GM21390 (cell line): ENCODE results near the gene PCYOX1L.
A peak's percentile ranks its signal among the peaks of the same experiment; 100 is the strongest.

Source experiments
- ATAC-seq: cut with Tn5 transposase; IDR thresholded peaks from one replicate; pipeline ENCODE4 v1.9.1; 2021; ENCODE audit not compliant: unreplicated experiment

PCYOX1L gene

GRCh38 chr5:149357370-149358293 lies at the start of gene PCYOX1L:
Gene PCYOX1L, plus strand, starts transcription at chr5:149358046. Its CDS starts 23 bp downstream, at chr5:149358069.
- peak; percentile 99 for ATAC-seq

GRCh38 chr5:149309354-149309753 lies 48.5 kb upstream of the PCYOX1L start:
- no peak for ATAC-seq

GRCh38 chr5:149310488-149310887 lies 47.4 kb upstream of the PCYOX1L start:
- no peak for ATAC-seq

GRCh38 chr5:149310947-149311658 lies 46.7 kb upstream of the PCYOX1L start:
- ATAC-seq, result no peak

GRCh38 chr5:149313151-149313841 lies 44.5 kb upstream of the PCYOX1L start:
- no peak for ATAC-seq

- no peak for ATAC-seq
Measured at GRCh38 chr5:149314571-149315111, 43.2 kb upstream of the PCYOX1L start.

GRCh38 chr5:149315753-149316152 lies 42.1 kb upstream of the PCYOX1L start:
- no peak for ATAC-seq

- no peak for ATAC-seq
Measured at GRCh38 chr5:149317281-149318048, 40.4 kb upstream of the PCYOX1L start.

GRCh38 chr5:149319174-149319573 lies 38.7 kb upstream of the PCYOX1L start:
- no peak for ATAC-seq

- no peak for ATAC-seq
Measured at GRCh38 chr5:149320791-149321330, 37.0 kb upstream of the PCYOX1L start.

GRCh38 chr5:149322518-149322917 lies 35.3 kb upstream of the PCYOX1L start:
- no peak for ATAC-seq

GRCh38 chr5:149323210-149323609 lies 34.6 kb upstream of the PCYOX1L start:
- ATAC-seq, result no peak

- ATAC-seq, result no peak
Measured at GRCh38 chr5:149323621-149324205, 34.1 kb upstream of the PCYOX1L start.

- ATAC-seq, result no peak
Measured at GRCh38 chr5:149324641-149325040, 33.2 kb upstream of the PCYOX1L start.

GRCh38 chr5:149325166-149325735 lies 32.6 kb upstream of the PCYOX1L start:
- ATAC-seq, result no peak

GRCh38 chr5:149325894-149326293 lies 32.0 kb upstream of the PCYOX1L start:
- no peak for ATAC-seq

- ATAC-seq, result no peak
Measured at GRCh38 chr5:149326611-149327010, 31.2 kb upstream of the PCYOX1L start.

GRCh38 chr5:149328177-149328576 lies 29.7 kb upstream of the PCYOX1L start:
- no peak for ATAC-seq

GRCh38 chr5:149333711-149334443 lies 24.0 kb upstream of the PCYOX1L start:
- no peak for ATAC-seq
